Bronchus fibroblast of lung (primary cell): ENCODE measurements around the gene RFC2. TPM values are rescaled to one million over a fixed set of nuclear protein-coding genes. Genes with fewer than 3 reads are reported as not detected.

Source experiments
- total RNA-seq: library from RNA; depleted of rRNA; stranded (reverse); fragments of >200 nt; gene quantifications from 2 replicates; pipeline ENCODE4 v1.2.3, GENCODE V29; 2015

The RFC2 gene
- total RNA-seq = 41.7 and 45.6 TPM in 2 replicates

DNA sequence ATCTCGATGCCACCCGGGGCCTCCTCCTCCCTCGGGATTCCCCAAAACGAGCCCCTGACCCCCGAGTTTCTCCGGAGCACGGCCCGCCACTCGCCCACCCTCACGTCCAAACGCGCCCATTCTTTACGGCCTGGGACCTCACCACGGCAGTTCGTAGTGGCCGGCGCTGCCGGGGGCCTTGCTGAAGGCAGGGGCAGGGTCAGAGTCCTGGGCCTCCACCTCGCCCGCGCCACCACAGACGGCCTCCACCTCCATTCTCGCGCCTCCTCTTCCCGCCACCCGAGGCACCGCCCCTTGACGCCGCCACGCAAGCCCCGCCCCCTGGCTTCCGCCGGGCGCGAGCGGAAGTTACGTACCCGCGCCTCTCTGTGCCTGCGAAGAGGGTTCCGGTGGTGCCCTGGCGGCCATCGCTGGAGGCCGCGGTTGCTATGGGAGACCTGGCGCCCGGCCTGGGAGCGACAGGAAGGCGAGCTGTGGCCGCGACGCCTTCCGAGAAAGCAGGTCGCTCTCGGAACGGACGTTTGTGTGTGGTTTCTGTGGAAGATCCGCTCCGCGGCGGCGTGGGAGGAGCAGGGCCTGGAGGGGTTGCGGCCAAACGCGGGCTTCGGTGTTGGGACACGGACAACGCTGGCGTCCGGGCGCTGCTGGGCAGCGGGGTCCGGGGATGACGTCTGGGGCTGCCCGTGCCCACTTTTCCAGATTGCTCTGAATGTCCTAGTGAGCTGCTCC, at the start of gene RFC2:
Gene RFC2, minus strand, starts transcription at position 271 of the 729 bp plus-strand sequence. Its CDS starts 16 bp downstream, at position 255.

DNA sequence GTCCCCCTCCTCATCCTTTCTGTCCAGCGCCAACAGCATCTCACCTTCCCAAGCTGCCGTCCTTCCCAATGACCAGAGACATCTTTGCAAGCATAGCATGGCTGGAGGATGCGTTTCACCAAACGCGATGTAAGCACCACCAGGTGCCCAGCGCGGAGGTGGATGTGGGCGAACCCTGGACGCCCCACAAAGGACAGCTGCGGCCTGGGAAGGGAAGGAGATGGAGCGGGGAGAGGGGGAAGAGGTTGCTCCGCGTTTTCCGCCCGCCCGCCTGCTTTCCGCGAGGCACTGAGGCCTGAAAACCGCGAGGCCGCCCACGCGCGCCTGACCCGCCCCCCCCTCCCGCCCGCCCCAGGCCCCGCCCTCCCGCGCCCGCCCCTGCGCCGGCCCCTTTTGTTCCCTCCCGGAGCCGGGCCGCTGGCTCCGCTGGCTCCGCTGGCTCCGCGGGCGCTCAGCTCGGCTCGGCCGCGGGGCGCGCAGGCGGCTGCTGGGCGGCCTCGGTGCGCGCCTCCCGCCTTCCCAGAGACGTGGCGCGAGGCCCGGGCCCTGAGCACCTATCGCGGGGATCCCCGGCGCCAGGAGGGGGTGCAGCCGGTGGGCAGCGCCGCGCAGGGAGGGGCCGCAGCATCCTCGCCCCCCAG, 34.9 kb upstream of the RFC2 start, which contains the start of gene CLIP2:
Gene CLIP2, plus strand, starts transcription at position 390 of the 641 bp plus-strand sequence. CDS start 28,140 bp downstream, outside the sequence.

Other genes starting within 250 kb of the RFC2 start
- gene ELN, start 226.2 kb downstream of the RFC2 start, total RNA-seq = 0.59 and 4.2 TPM in 2 replicates
- 31.1 and 34.6 TPM in 2 replicates for gene LIMK1, start 170.6 kb downstream of the RFC2 start, total RNA-seq
- gene EIF4H, start 80.0 kb downstream of the RFC2 start, total RNA-seq = 287 and 294 TPM in 2 replicates
- gene LAT2, start 44.4 kb downstream of the RFC2 start, total RNA-seq = 0.15 and 0.17 TPM in 2 replicates
- 27.6 and 28.4 TPM in 2 replicates for gene CLIP2, start 35.0 kb upstream of the RFC2 start, total RNA-seq
- 16.6 and 19.0 TPM in 2 replicates for gene GTF2IRD1, start 199.5 kb upstream of the RFC2 start, total RNA-seq